GM12878 (cell line): ENCODE data around the gene SLC39A11. TPM values are rescaled to one million over a fixed set of nuclear protein-coding genes. Genes with fewer than 3 reads are reported as not detected.

Experiments
- ATAC-seq: fragments of 200-7000 bp; cut with Tn5 transposase; 3 replicates; pipeline ENCODE4 v1.9.1; 2020; ENCODE audit warnings: mild to moderate bottlenecking, moderate library complexity
- BruUV-seq: library from RNA; stranded (reverse); fragments of 400-500 nt; replicated peaks from 2 replicates; lab custom pipeline; 2021; lab: Mats Ljungman, UMichigan
- CTCF ChIA-PET: fragments of 300-600 bp; sonication (Branson Sonifier 250); formaldehyde crosslinking; extraction: SDS; loops from one replicate; lab custom pipeline; 2021; ENCODE audit warnings: inconsistent platforms; lab: Yijun Ruan, JAX
- POLR2A ChIA-PET: fragments of 350-600 bp; formaldehyde crosslinking; extraction: SDS; loops from one replicate; lab custom pipeline; 2021; ENCODE audit warnings: inconsistent platforms; lab: Charles Lee
- RAD21 ChIA-PET: fragments of 300-600 bp; sonication (Branson Sonifier 250); formaldehyde crosslinking; loops from one replicate; lab custom pipeline; 2023; ENCODE audit warnings: antibody characterized with exemption; ENCODE audit not compliant: unreplicated experiment; lab: Charles Lee
- SMC1A ChIA-PET: fragments of 300-600 bp; sonication (Branson Sonifier 250); formaldehyde crosslinking; loops from one replicate; lab custom pipeline; 2023; ENCODE audit not compliant: unreplicated experiment, uncharacterized antibody; lab: Charles Lee
- DNase-seq: peaks from one replicate; pipeline ENCODE4 v3.0.0-alpha.2; 2011; ENCODE audit warnings: low read depth, low spot score
- FAIRE-seq: peaks from 3 replicates; lab custom pipeline; 2011; peaks lifted over from hg19 to GRCh38; lab: Jason Lieb, UNC
- H2AFZ ChIP-seq: 2 replicates; pipeline ENCODE4 v1.6.0; 2011; ENCODE audit warnings: low read depth, low read length, control low read depth; ENCODE audit not compliant: control insufficient read depth
- H3K27ac ChIP-seq: 2 replicates; pipeline ENCODE4 v1.5.1; 2011; ENCODE audit warnings: control low read depth; ENCODE audit not compliant: control insufficient read depth, insufficient read depth
- H3K27me3 ChIP-seq, 2 experiments: replicated peaks in 1 of 2; 2 replicates each; pipeline versions ENCODE4 v1.6.0 to v1.6.1; 2011; ENCODE audit warnings: low read length in 1 of 2; ENCODE audit not compliant: control insufficient read depth in 2 of 2, insufficient read depth in 2 of 2
- H3K36me3 ChIP-seq, 2 experiments: 2 replicates each; pipeline ENCODE4 v1.5.1; 2011; ENCODE audit warnings: low read length in 1 of 2; ENCODE audit not compliant: control insufficient read depth in 2 of 2, insufficient read depth in 2 of 2
- H3K4me1 ChIP-seq: 2 replicates; pipeline ENCODE4 v1.6.1; 2011; ENCODE audit warnings: mild to moderate bottlenecking, low read length, moderate library complexity, mixed read lengths; ENCODE audit not compliant: control insufficient read depth, insufficient read depth
- H3K4me2 ChIP-seq: 2 replicates; pipeline ENCODE4 v1.6.0; 2011; ENCODE audit warnings: control low read depth; ENCODE audit not compliant: control insufficient read depth, insufficient read depth
- H3K4me3 ChIP-seq: fragments of 200-600 bp; sonication (generic); 2 replicates; pipeline ENCODE4 v1.5.1; 2016
- H3K79me2 ChIP-seq: 2 replicates; pipeline ENCODE4 v1.6.0; 2011; ENCODE audit warnings: low read length; ENCODE audit not compliant: control insufficient read depth, insufficient read depth
- H3K9ac ChIP-seq: 2 replicates; pipeline ENCODE4 v1.8.0; 2011; ENCODE audit warnings: low read length, control low read depth, mixed read lengths; ENCODE audit not compliant: control insufficient read depth, insufficient read depth
- H3K9me3 ChIP-seq: replicated peaks from 3 replicates; pipeline ENCODE4 v1.5.1; 2011; ENCODE audit warnings: mild to moderate bottlenecking, low read length; ENCODE audit not compliant: control insufficient read depth, insufficient read depth
- H4K20me1 ChIP-seq: 2 replicates; pipeline ENCODE4 v1.6.0; 2011; ENCODE audit not compliant: control insufficient read depth, insufficient read depth
- MEF2B ChIP-seq: fragments of 450-650 bp; IDR thresholded peaks from 2 replicates; pipeline ENCODE4 v1.6.1; 2018; ENCODE audit warnings: mild to moderate bottlenecking, moderate library complexity; ENCODE audit not compliant: partially characterized antibody, poor library complexity, severe bottlenecking
- RFX5 ChIP-seq: IDR thresholded peaks from 2 replicates; pipeline ENCODE4 v1.6.1; 2011; ENCODE audit warnings: low read depth, low read length, improper control_type of control experiment
- SUZ12 ChIP-seq: fragments of 200-600 bp; sonication (generic); IDR thresholded peaks from one replicate; pipeline ENCODE4 v1.6.1; 2018; ENCODE audit warnings: antibody characterized with exemption, mild to moderate bottlenecking; ENCODE audit not compliant: unreplicated experiment
- WGBS: methylation state at CpG from one replicate; pipeline ENCODE4 v1.1.6; 2016; ENCODE audit warnings: low lambda C conversion rate; ENCODE audit not compliant: insufficient replicate concordance, insufficient coverage; ENCODE audit errors: missing lambda C conversion rate; 5-methylcytosine and 5-hydroxymethylcytosine counted together
- in situ Hi-C: fragments of 300-500 bp; cut with MboI; formaldehyde crosslinking; loops from 9 replicates; pipeline ENCODE4 v1.14.3; 2018; ENCODE audit warnings: mixed read lengths
- intact Hi-C: fragments of 100-400 bp; cut with micrococcal nuclease; formaldehyde crosslinking; loops from one replicate; pipeline ENCODE4 v1.14.2; 2022; ENCODE audit not compliant: unreplicated experiment
- polyA plus RNA-seq, 11 experiments: library from polyadenylated mRNA; depleted of rRNA in 4 of 11; unstranded in 6 of 11; stranded (reverse) in 5 of 11; fragments of >200 nt; fragmentation: Nextera tagmentation in 4 of 11; fragmentation: Illumina TruSeq in 1 of 11; extraction: Ambion mirVana in 4 of 11; extraction: Trizol in 1 of 11; gene quantifications; 1 replicate in 1 of 11; 2 replicates in 10 of 11; pipeline versions ENCODE4 v1.2.1 to v1.2.3, GENCODE V29; 2011 to 2016; ENCODE audit warnings: inconsistent platforms in 2 of 11, missing spikeins in 2 of 11, low read depth in 1 of 11
- total RNA-seq, 4 experiments: library from RNA; depleted of rRNA in 3 of 4; stranded (reverse); fragments of >200 nt in 3 of 4; fragmentation: Illumina TruSeq in 1 of 4; extraction: Trizol in 1 of 4; gene quantifications; 2 replicates each; pipeline versions ENCODE4 v1.2.1 to v1.2.3, GENCODE V29; 2013 to 2021
- TF ChIP-seq, protein P1 (sequence below): IDR thresholded peaks from 2 replicates; pipeline ENCODE4 v1.6.1; 2011; ENCODE audit warnings: low read depth, low read length, improper control_type of control experiment, borderline replicate concordance

Gene SLC39A11
- total and polyA plus RNA-seq, 10 of the 15 experiments (the other 5 are each of a cell fraction or from before 2014, with no cell fraction given): 8.6 to 23.8 (median 14.0) TPM

DNA sequence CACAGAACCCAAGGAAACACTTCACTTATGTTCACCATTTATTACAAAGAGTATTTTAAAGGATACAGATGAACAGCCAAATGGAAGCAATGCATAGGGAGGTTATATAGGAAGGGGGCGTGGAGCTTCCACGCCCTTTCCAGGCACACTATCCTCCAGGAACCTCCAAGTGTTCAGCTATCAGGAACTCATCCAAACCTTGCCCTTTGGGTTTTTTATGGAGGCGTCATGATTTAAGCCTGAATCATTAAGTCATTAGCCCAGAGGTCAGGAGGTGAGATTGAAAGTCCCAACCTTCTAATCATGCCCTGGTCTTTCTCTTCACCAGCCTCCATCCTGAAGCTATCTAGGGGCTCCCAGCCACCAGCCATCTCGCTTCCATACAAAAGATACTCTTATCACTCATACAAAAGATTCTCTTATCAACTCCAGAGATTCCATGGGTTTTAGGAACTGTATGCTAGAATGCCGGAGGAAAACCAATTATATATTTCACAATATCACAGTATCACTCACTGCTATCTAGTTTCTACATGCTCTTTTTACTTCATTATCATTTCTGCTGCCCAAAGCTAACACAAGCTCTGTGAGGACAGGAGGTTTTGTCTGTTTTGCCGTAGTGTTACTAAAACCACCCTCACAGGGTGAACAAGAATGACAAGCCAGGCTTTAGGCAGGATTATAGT lies 213.4 kb downstream of the SLC39A11 start (continued):
- TF ChIP-seq, protein P1, sequence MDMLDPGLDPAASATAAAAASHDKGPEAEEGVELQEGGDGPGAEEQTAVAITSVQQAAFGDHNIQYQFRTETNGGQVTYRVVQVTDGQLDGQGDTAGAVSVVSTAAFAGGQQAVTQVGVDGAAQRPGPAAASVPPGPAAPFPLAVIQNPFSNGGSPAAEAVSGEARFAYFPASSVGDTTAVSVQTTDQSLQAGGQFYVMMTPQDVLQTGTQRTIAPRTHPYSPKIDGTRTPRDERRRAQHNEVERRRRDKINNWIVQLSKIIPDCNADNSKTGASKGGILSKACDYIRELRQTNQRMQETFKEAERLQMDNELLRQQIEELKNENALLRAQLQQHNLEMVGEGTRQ: no peak
- no peak for TF ChIP-seq MEF2B
- no peak for TF ChIP-seq SUZ12

DNA sequence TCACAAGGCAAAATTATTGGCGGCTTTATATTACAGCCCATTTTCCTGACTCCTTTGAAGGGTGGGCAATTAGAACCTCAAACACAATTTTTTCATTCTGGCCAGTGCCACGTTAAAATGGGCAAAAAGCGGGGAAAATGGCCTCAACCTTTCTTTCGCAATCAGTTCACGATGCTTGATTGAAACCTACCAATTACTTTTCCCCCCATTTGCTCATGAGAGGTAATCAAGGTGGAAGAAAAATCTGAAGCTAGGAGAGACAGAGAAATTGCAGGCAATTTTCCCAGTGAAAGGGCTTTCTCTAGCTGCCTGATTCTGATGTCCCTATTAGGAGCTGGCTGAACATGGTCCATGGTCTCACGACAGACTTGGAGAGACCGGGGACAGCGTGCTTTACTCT lies 215.1 kb downstream of the SLC39A11 start:
- ChIA-PET RAD21 (no interaction called here), CTCF (no interaction called here), POLR2A (no interaction called here), SMC1A (no interaction called here)
- Histone ChIP-seq H3K9ac (no peak overlapping the region), H3K36me3 (peaks cover 0 to 3% of the 10 kb centered on the region in 2 experiments; a peak in 2 of 4 replicates), H4K20me1 (no peaks in the 10 kb centered on the region), H3K4me3 (no peak overlapping the region), H3K27ac (no peak overlapping the region), H3K27me3 (no peaks in the 10 kb centered on the region), H3K79me2 (no peaks in the 10 kb centered on the region), H2AFZ (no peak overlapping the region), H3K4me1 (no peaks in the 10 kb centered on the region), H3K4me2 (no peak overlapping the region), H3K9me3 (peaks cover 14% of the 10 kb centered on the region)
- DNase-seq (no peak), ATAC-seq (no peak), FAIRE-seq (no peak)
- no peak for TF ChIP-seq RFX5
- no TSS peak for BruUV-seq
- 98% methylated on average over 8 of the region's 8 CpGs for WGBS
- in situ Hi-C loops: no loop called here
- intact Hi-C loops: no loop called here
